ENCODE data around the gene FHAD1. TPM values are rescaled to one million over a fixed set of nuclear protein-coding genes. Genes with fewer than 3 reads are reported as not detected.

The FHAD1 gene
- total and polyA plus RNA-seq, 10 of the 15 experiments (the other 5 are each of a cell fraction or from before 2014, with no cell fraction given), result 0.09 to 1.0 (median 0.32) TPM; not detected in 2

DNA sequence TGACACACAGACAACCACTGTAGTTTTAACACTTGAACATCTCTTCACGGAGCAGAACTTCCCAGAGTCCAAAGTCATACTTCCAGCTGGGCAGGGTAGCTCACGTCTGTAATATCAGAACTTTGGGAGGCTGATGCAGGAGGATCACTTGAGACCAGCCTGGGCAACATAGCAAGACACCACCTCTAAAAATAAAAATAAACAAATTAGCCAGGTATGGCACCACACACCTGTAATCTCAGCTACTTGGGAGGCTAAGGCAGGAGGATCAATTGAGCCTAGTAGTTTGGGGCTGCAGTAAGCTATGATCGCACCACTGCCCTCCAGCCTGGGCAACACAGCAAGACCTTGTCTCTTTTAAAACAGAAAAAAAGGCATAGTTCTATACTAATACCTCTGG, 138.4 kb downstream of the FHAD1 start:
- CTCF ChIA-PET, result interaction anchor here (0.7 kb wide), 1 partner anchor 62 kb away, joined by 3 read pairs; no protein-coding TSS in a partner anchor

More for the DNA sequence above, 138.4 kb downstream of the FHAD1 start:
- Histone ChIP-seq H3K4me2 (ENCODE audit: control insufficient read depth, insufficient read depth) (peak overlapping the region; percentile 85; the same call in 1 of the 2 replicates), H3K9me3 (replicated peaks; ENCODE audit: control insufficient read depth, insufficient read depth, low read length) (no peaks in the 10 kb centered on the region), H3K27me3 (replicated peaks in 1 of 2; ENCODE audit: control insufficient read depth in 2 of 2, insufficient read depth in 2 of 2, low read length in 1 of 2) (no peaks in the 10 kb centered on the region), H2AFZ (ENCODE audit: control insufficient read depth, low read depth, low read length) (no peak overlapping the region), H4K20me1 (ENCODE audit: control insufficient read depth, insufficient read depth) (no peaks in the 10 kb centered on the region), H3K36me3 (ENCODE audit: control insufficient read depth in 2 of 2, insufficient read depth in 2 of 2, low read length in 1 of 2) (no peaks in the 10 kb centered on the region), H3K4me1 (ENCODE audit: control insufficient read depth, insufficient read depth, low read length) (peaks cover 28% of the 10 kb centered on the region), H3K4me3 (no peak overlapping the region), H3K27ac (ENCODE audit: control insufficient read depth, insufficient read depth) (no peak overlapping the region), H3K79me2 (ENCODE audit: control insufficient read depth, insufficient read depth, low read length) (no peaks in the 10 kb centered on the region), H3K9ac (ENCODE audit: control insufficient read depth, insufficient read depth, low read length) (no peak overlapping the region)
- no TSS peak for BruUV-seq (replicated peaks)
- DNase-seq (ENCODE audit: low read depth, low spot score), result no peak
- WGBS (ENCODE audit: insufficient coverage, insufficient replicate concordance, low lambda C conversion rate, missing lambda C conversion rate), result 38% methylated on average over 3 of the region's 3 CpGs
- TF ChIP-seq HCFC1 (IDR thresholded peaks at IDR 0.05; ENCODE audit: low read length) (no peak), SP1 (IDR thresholded peaks at IDR 0.05; ENCODE audit: low read depth, low read length) (no peak), ATF2 (IDR thresholded peaks at IDR 0.05; ENCODE audit: low read length) (no peak), IRF4 (IDR thresholded peaks at IDR 0.05; ENCODE audit: low read depth, low read length) (no peak), POU2F2 (IDR thresholded peaks at IDR 0.05; ENCODE audit: borderline replicate concordance, low read depth, low read length) (no peak), CREB1 (IDR thresholded peaks at IDR 0.05; ENCODE audit: low read depth) (no peak), ZNF207 (IDR thresholded peaks at IDR 0.05; ENCODE audit: borderline replicate concordance) (no peak)
- TF ChIP-seq, protein P1, sequence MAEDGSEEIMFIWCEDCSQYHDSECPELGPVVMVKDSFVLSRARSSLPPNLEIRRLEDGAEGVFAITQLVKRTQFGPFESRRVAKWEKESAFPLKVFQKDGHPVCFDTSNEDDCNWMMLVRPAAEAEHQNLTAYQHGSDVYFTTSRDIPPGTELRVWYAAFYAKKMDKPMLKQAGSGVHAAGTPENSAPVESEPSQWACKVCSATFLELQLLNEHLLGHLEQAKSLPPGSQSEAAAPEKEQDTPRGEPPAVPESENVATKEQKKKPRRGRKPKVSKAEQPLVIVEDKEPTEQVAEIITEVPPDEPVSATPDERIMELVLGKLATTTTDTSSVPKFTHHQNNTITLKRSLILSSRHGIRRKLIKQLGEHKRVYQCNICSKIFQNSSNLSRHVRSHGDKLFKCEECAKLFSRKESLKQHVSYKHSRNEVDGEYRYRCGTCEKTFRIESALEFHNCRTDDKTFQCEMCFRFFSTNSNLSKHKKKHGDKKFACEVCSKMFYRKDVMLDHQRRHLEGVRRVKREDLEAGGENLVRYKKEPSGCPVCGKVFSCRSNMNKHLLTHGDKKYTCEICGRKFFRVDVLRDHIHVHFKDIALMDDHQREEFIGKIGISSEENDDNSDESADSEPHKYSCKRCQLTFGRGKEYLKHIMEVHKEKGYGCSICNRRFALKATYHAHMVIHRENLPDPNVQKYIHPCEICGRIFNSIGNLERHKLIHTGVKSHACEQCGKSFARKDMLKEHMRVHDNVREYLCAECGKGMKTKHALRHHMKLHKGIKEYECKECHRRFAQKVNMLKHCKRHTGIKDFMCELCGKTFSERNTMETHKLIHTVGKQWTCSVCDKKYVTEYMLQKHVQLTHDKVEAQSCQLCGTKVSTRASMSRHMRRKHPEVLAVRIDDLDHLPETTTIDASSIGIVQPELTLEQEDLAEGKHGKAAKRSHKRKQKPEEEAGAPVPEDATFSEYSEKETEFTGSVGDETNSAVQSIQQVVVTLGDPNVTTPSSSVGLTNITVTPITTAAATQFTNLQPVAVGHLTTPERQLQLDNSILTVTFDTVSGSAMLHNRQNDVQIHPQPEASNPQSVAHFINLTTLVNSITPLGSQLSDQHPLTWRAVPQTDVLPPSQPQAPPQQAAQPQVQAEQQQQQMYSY (CRISPR knock-in tag; IDR thresholded peaks at IDR 0.05), result no peak
- TF ChIP-seq, protein P2, sequence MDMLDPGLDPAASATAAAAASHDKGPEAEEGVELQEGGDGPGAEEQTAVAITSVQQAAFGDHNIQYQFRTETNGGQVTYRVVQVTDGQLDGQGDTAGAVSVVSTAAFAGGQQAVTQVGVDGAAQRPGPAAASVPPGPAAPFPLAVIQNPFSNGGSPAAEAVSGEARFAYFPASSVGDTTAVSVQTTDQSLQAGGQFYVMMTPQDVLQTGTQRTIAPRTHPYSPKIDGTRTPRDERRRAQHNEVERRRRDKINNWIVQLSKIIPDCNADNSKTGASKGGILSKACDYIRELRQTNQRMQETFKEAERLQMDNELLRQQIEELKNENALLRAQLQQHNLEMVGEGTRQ (IDR thresholded peaks at IDR 0.05; ENCODE audit: borderline replicate concordance, low read depth, low read length), result no peak
- ChIA-PET SMC1A (ENCODE audit: uncharacterized antibody, unreplicated experiment) (interaction anchor here (0.8 kb wide), 1 partner anchor 62 kb away, joined by 4 read pairs; no protein-coding TSS in a partner anchor), RAD21 (ENCODE audit: unreplicated experiment) (no interaction called here), POLR2A (interaction anchor here (1.3 kb wide), 1 partner anchor 26 kb away, joined by 4 read pairs; no protein-coding TSS in a partner anchor)
- in situ Hi-C loops (cut with MboI), result no loop called here
- intact Hi-C loops (cut with micrococcal nuclease; ENCODE audit: unreplicated experiment), result no loop called here
- ATAC-seq, result no peak
- no peak for FAIRE-seq
